ENCODE data around the gene PDCD4. TPM values are rescaled to one million over a fixed set of nuclear protein-coding genes. Genes with fewer than 3 reads are reported as not detected.
A peak's percentile ranks its signal among the peaks of the same experiment; 100 is the strongest.

The PDCD4 gene
- total and polyA plus RNA-seq, 2 of the 13 experiments (the other 11 are each of a cell fraction or from before 2014, with no cell fraction given) = 22.8 to 56.2 TPM

GRCh38 chr10:110872145-110872983 is 636 bp downstream of the PDCD4 start:
- Histone ChIP-seq H3K27ac (ENCODE audit: extremely low read length, insufficient read depth, low read length) (peak overlapping the region; percentile 92), H3K79me2 (ENCODE audit: insufficient read depth, low read length) (peaks cover 30% of the 10 kb centered on the region), H3K36me3 (replicated peaks in 1 of 2; ENCODE audit: control insufficient read depth in 1 of 2, insufficient read depth in 2 of 2, low read length in 2 of 2) (peaks cover 2 to 5% of the 10 kb centered on the region in 2 experiments; a peak in 2 of 5 replicates), H3K4me3 (replicated peaks in 1 of 3; ENCODE audit: insufficient read depth in 1 of 3, low read depth in 2 of 3, low read length in 3 of 3) (peak overlapping the region; percentile 72 to 82 (median 76)), H3K4me1 (ENCODE audit: insufficient read depth, low read length) (peaks cover 44% of the 10 kb centered on the region), H3K9ac (ENCODE audit: insufficient read depth, low read depth, low read length) (peak overlapping the region; percentile 78), H3K4me2 (ENCODE audit: low read depth, low read length) (peak overlapping the region; percentile 79), H3K27me3 (ENCODE audit: control insufficient read depth in 1 of 2, insufficient read depth in 2 of 2, low read length in 2 of 2) (no peaks in the 10 kb centered on the region), H3K9me3 (ENCODE audit: low read length) (no peaks in the 10 kb centered on the region), H4K20me1 (ENCODE audit: insufficient read depth, low read length) (peaks cover 6% of the 10 kb centered on the region; the same call in 1 of the 2 replicates), H2AFZ (ENCODE audit: low read length) (no peak overlapping the region)
- ChIA-PET POLR2A (interaction anchor here (0.8 to 1.9 kb wide), 21 partner anchors 13 to 865 kb away, joined by 3 to 53 read pairs (median 4); partner anchors contain the start of genes ADD3, BBIP1 and SHOC2), CTCF (ENCODE audit: low intra/inter-chr PET ratio, low total read pairs) (no interaction called here)
- in situ Hi-C loops (cut with HindIII; ENCODE audit: extremely low pct_ligation_motif_present, low pct_unique_long_range_greater_than_20kb) (no loop called here), intact Hi-C loops (cut with micrococcal nuclease; ENCODE audit: unreplicated experiment) (loop anchor here (5.0 kb wide), 3 partner anchors 40 to 125 kb away; no protein-coding TSS in a partner anchor)
- FAIRE-seq (peak; percentile 58), ATAC-seq (peak; percentile 89), DNase-seq (ENCODE audit: low spot score) (peak; percentile 69)
- WGBS (ENCODE audit: low lambda C conversion rate) = under 1% methylated on average over 19 of the region's 70 CpGs
- BruUV-seq (replicated peaks) = no TSS peak
- TF ChIP-seq KMT2B (CRISPR knock-in tag; IDR thresholded peaks at IDR 0.05) (no peak; the same call in 1 of the 2 replicates), FOXJ3 (CRISPR knock-in tag; IDR thresholded peaks at IDR 0.05; ENCODE audit: borderline replicate concordance) (no peak), TFDP1 (CRISPR knock-in tag; IDR thresholded peaks at IDR 0.05; ENCODE audit: borderline replicate concordance) (peak; percentile 78; the same call in 1 of the 2 replicates), SOX13 (IDR thresholded peaks at IDR 0.05) (no peak), SOX13 (CRISPR knock-in tag; conservative IDR thresholded peaks at IDR 0.05 in 1 of 2, IDR thresholded peaks at IDR 0.05 in 1 of 2) (0 out of 4 replicates have a peak, but pooled peaks of 1 of the 2 experiments have one; percentile 6), ZNF354B (CRISPR knock-in tag; IDR thresholded peaks at IDR 0.05) (no peak), IKZF1 (IDR thresholded peaks at IDR 0.05) (no peak), GFI1 (CRISPR knock-in tag; IDR thresholded peaks at IDR 0.05; ENCODE audit: borderline replicate concordance) (peak; percentile 42; the same call in 1 of the 2 replicates), ZNF468 (CRISPR knock-in tag; IDR thresholded peaks at IDR 0.05) (no peak), U2AF2 (IDR thresholded peaks at IDR 0.05; ENCODE audit: low read depth, low read length) (no peak), BHLHE40 (IDR thresholded peaks at IDR 0.05; ENCODE audit: low read length) (no peak; the same call in 1 of the 2 replicates), SOX5 (CRISPR knock-in tag; IDR thresholded peaks at IDR 0.05; ENCODE audit: borderline replicate concordance) (no peak), FOXC1 (CRISPR knock-in tag; IDR thresholded peaks at IDR 0.05; ENCODE audit: borderline replicate concordance) (0 out of 2 replicates have a peak, but pooled peaks have one; percentile 37), ZNF772 (CRISPR knock-in tag; IDR thresholded peaks at IDR 0.05) (peak; percentile 70), ZNF280D (CRISPR knock-in tag; IDR thresholded peaks at IDR 0.05) (no peak), DMTF1 (CRISPR knock-in tag; IDR thresholded peaks at IDR 0.05) (no peak), AHR (CRISPR knock-in tag; IDR thresholded peaks at IDR 0.05) (no peak)
